Thoracic aorta (tissue), 2 donors: Measurements from ENCODE around the gene CPXM1. TPM values are rescaled to one million over a fixed set of nuclear protein-coding genes. Genes with fewer than 3 reads are reported as not detected.

Experiments
- ATAC-seq: fragments of 150-250 bp; one replicate; pipeline ENCODE4 v1.8.0; 2017; ENCODE audit warnings: low read depth; ENCODE audit not compliant: insufficient number of reproducible peaks, low FRiP score
- DNase-seq: peaks from one replicate; pipeline ENCODE4 v3.0.0-alpha.2; 2020; ENCODE audit warnings: low spot score
- H3K27ac ChIP-seq, 2 donors: fragments of 200-600 bp; sonication (generic); 1 replicate in 1 of 2; 2 replicates in 1 of 2; pipeline ENCODE4 v1.5.1; 2016; ENCODE audit warnings: mild to moderate bottlenecking in 2 of 2, moderate library complexity in 2 of 2
- H3K27me3 ChIP-seq: fragments of 200-600 bp; sonication (generic); replicated peaks from 2 replicates; pipeline ENCODE4 v1.6.0; 2016; ENCODE audit warnings: mild to moderate bottlenecking; ENCODE audit not compliant: insufficient read depth
- H3K36me3 ChIP-seq: fragments of 200-600 bp; sonication (generic); one replicate; pipeline ENCODE4 v1.5.1; 2016
- H3K4me1 ChIP-seq, 2 donors: fragments of 200-600 bp; sonication (generic); 1 replicate in 1 of 2; 2 replicates in 1 of 2; pipeline versions ENCODE4 v1.5.1 to v1.6.0; 2016; ENCODE audit warnings: low read depth in 2 of 2, mild to moderate bottlenecking in 1 of 2; ENCODE audit not compliant: control insufficient read depth in 1 of 2
- H3K4me3 ChIP-seq: fragments of 200-600 bp; sonication (generic); 2 replicates; pipeline ENCODE4 v1.5.1; 2016; ENCODE audit warnings: mild to moderate bottlenecking
- H3K9me3 ChIP-seq: fragments of 200-600 bp; sonication (generic); 2 replicates; pipeline ENCODE4 v1.5.1; 2016
- total RNA-seq, 2 donors: library from RNA; depleted of rRNA; stranded (reverse); fragments of >200 nt; gene quantifications; one replicate each; pipeline versions ENCODE4 v1.1.0 to v1.2.3, GENCODE V29; 2016
- TF ChIP-seq, protein P1 (sequence below): fragments of 200-600 bp; sonication (generic); IDR thresholded peaks from one replicate; pipeline ENCODE4 v1.5.1; 2019; ENCODE audit warnings: antibody characterized with exemption

The CPXM1 gene
- total RNA-seq, 2 donors from 2014 or later: not detected

DNA sequence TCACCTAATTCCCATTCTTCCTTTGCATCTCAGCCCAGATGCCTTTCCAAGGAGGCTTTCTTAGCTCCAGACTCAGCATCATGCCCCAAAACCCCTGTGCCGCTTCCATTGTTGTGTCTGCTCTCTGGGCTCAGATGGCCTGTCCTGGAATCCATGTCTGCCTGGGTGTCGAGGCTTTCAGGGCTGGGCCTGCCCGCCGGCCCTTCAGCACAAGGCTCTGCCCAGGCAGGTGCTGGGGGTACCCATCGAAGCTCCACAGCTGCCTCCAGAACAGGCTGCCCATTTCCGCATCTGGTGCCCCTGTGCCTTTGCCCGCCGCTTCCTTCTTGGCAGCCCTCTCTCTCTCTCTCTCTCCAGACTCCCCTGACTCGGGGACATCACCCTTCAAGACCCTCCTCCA is 1.2 kb downstream of the CPXM1 start:
- H3K36me3 ChIP-seq: no peaks in the 10 kb centered on the region
- H3K4me3 ChIP-seq: peak overlapping the region; percentile 45
- DNase-seq: no peak
- TF ChIP-seq, protein P1, sequence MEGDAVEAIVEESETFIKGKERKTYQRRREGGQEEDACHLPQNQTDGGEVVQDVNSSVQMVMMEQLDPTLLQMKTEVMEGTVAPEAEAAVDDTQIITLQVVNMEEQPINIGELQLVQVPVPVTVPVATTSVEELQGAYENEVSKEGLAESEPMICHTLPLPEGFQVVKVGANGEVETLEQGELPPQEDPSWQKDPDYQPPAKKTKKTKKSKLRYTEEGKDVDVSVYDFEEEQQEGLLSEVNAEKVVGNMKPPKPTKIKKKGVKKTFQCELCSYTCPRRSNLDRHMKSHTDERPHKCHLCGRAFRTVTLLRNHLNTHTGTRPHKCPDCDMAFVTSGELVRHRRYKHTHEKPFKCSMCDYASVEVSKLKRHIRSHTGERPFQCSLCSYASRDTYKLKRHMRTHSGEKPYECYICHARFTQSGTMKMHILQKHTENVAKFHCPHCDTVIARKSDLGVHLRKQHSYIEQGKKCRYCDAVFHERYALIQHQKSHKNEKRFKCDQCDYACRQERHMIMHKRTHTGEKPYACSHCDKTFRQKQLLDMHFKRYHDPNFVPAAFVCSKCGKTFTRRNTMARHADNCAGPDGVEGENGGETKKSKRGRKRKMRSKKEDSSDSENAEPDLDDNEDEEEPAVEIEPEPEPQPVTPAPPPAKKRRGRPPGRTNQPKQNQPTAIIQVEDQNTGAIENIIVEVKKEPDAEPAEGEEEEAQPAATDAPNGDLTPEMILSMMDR: no peak
- ATAC-seq: no peak
- peaks cover 5% of the 10 kb centered on the region for H3K27me3 ChIP-seq
- H3K9me3 ChIP-seq: no peaks in the 10 kb centered on the region
- no peak overlapping the region for H3K27ac ChIP-seq
- peaks cover 0 to 10% of the 10 kb centered on the region in 2 donors for H3K4me1 ChIP-seq

DNA sequence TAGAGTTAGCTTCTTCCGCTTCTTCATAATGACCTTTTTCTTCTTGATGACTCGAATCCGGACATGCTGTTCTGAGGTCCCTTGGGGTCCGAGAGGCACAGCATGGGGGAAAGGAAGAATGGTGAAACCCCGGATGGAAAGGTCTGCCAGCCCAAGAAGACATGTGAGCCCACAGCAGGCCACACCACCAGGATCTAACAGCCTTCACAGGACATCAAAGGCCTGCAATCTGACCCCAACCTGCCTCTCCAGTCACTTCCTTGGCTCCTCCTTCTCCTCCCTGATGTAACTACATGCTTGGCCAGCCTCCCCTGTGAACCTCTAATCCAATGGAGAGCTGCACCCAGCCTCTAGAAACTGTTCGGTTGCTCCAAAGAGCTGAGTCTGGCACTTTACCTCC is 1.6 kb downstream of the CPXM1 start:
- TF ChIP-seq, protein P1: no peak
- peaks cover 5% of the 10 kb centered on the region for H3K27me3 ChIP-seq
- H3K4me1 ChIP-seq: peaks cover 0 to 10% of the 10 kb centered on the region in 2 donors
- H3K36me3 ChIP-seq: no peaks in the 10 kb centered on the region
- ATAC-seq (no peak), DNase-seq (no peak)
- H3K4me3 ChIP-seq: no peak overlapping the region
- no peak overlapping the region for H3K27ac ChIP-seq
- H3K9me3 ChIP-seq: no peaks in the 10 kb centered on the region

DNA sequence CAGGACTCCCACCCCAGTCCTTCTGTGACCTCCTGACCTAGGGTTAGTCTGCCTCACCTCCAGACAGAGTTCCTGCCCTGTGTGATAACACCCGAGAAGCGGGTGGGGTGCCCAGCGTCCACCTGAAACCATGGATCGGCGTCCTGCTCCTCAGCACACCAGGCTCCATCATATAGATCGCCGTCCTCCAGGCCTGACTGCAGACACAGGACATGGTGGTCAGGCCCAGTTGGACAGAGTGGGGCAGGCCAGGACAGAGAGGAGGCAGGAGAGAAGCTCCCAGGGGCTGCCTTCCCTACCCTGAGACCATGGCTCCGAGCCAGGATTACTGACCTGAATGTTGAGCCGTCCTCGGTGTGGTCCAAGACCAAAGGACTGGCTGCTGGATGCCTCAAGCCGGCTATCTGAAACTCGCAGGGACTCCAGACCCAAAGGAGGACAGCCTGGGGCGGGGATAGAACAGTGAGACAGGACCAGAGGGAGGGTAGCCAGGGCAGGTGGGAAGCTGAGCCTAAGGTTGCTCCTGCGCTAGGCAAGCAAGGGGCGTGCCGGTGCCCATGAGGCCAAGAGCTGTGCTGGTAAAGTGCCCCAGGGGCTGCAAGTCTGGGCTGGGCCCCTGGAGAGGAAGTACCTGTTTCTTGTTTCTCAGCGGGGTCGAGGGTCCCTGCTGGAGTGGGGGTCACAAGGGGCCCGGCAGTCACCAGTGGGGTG is 2.2 kb downstream of the CPXM1 start:
- Histone ChIP-seq H3K36me3 (no peaks in the 10 kb centered on the region), H3K27ac (no peak overlapping the region), H3K4me3 (no peak overlapping the region), H3K9me3 (no peaks in the 10 kb centered on the region), H3K27me3 (peaks cover 5% of the 10 kb centered on the region), H3K4me1 (peaks cover 0 to 10% of the 10 kb centered on the region in 2 donors)
- DNase-seq (no peak), ATAC-seq (no peak)
- TF ChIP-seq, protein P1: no peak

DNA sequence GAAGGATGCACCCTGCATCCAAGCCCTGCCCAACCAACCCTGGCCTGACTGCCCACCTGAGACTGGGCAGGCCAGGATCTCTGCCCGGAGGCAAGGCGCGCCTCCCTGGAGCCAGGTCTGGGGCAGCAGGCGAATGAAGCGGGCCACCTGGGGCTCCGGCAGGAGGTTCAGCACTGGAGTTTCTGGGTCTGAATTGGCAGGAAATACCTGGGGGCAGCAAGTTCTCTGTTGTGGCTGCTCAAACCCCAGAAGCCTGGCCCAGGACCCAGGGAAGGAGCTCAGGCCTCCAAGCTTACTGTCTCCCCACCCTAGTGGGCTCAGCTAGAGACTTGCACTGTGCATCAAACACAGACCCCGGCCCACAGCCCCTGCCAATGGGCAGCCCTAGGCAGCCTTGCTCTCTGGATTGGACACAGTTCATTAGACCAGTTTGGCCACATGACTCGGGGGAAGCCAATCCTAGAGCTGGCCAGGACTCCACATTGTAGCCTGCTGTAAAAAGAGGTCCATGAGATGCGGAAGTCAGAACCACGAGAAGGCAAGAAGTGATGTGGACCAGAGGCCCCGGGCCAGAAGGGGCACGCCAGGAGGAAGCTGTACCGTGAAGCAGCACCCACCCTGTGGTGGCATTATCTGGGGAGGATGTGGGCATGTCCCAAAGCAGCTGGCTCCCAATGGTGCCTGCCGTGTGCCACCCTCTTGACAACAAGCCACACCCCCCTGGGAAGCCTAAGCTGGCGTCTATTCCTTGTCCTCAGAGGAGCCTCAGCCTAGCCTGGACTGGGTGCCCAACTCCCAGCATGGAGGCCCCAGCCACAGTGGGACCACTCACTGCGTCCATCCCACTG is 3.1 kb downstream of the CPXM1 start:
- ATAC-seq: no peak
- no peaks in the 10 kb centered on the region for H3K9me3 ChIP-seq
- H3K4me1 ChIP-seq: peaks cover 0 to 10% of the 10 kb centered on the region in 2 donors
- H3K4me3 ChIP-seq: no peak overlapping the region
- DNase-seq: no peak
- peaks cover 5% of the 10 kb centered on the region for H3K27me3 ChIP-seq
- no peak overlapping the region for H3K27ac ChIP-seq
- no peaks in the 10 kb centered on the region for H3K36me3 ChIP-seq
- TF ChIP-seq, protein P1: no peak

DNA sequence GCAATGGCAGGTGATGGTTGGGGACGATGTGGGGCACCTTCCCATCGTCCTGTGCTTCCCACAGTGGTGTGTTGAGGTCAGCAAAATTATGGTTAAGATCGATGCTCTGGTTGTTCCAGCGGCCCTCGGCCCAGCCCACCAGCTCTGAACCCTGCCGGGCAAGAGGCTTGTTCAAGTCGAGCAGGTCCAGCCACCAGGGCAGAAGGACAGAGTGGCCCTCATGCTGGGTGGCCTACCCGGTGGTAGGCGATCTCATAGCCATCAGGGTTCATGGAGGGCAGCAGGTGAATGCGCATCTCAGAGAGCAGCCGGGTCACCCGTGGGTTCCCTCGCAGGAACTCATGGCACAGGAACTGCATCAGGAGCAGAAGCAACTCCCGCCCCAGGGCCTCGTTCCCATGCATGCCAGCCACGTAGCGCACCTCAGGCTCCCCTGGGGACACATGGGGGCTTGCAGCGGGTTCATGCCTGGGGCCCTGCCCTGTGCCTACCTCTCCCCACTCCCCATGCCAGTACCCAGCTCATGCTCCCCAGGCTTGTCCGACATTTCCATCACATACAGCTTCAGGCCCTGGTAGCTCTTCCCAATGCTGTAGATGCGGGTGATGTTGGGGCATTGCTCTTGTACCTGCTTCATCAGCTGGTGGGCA is 4.3 kb downstream of the CPXM1 start:
- TF ChIP-seq, protein P1: no peak
- no peaks in the 10 kb centered on the region for H3K9me3 ChIP-seq
- H3K27me3 ChIP-seq: peaks cover 5% of the 10 kb centered on the region
- ATAC-seq: no peak
- H3K4me3 ChIP-seq: no peak overlapping the region
- H3K36me3 ChIP-seq: no peaks in the 10 kb centered on the region
- peaks cover 0 to 10% of the 10 kb centered on the region in 2 donors for H3K4me1 ChIP-seq
- no peak overlapping the region for H3K27ac ChIP-seq
- no peak for DNase-seq
